ENCODE data around the gene SMR3A. TPM values are rescaled to one million over a fixed set of nuclear protein-coding genes. Genes with fewer than 3 reads are reported as not detected.

SMR3A gene
- total RNA-seq: not detected

GRCh38 chr4:70360460-70360859 lies at the start of gene SMR3A:
Gene SMR3A, plus strand, starts transcription at chr4:70360760. Its CDS starts 1,356 bp downstream, at chr4:70362116.
- ATAC-seq (no peak), DNase-seq (ENCODE audit: low spot score) (no peak)

- DNase-seq (ENCODE audit: low spot score): no peak
- ATAC-seq: no peak
These were observed 46.8 kb upstream of the SMR3A start for GRCh38 chr4:70313736-70314135.

GRCh38 chr4:70315928-70316327 lies 44.6 kb upstream of the SMR3A start:
- ATAC-seq (peak; percentile 44), DNase-seq (ENCODE audit: low spot score) (no peak)

- ATAC-seq: no peak
- no peak for DNase-seq (ENCODE audit: low spot score)
These were observed 34.5 kb upstream of the SMR3A start for GRCh38 chr4:70326052-70326451.

- DNase-seq (ENCODE audit: low spot score) (no peak), ATAC-seq (no peak)
These were observed 25.9 kb upstream of the SMR3A start, which contains the start of gene CABS1 for GRCh38 chr4:70334681-70335080. Gene CABS1, plus strand, starts transcription at chr4:70334981. Its CDS starts 59 bp downstream, at chr4:70335040.

- DNase-seq (ENCODE audit: low spot score) (no peak), ATAC-seq (no peak)
These were observed 24.5 kb upstream of the SMR3A start for GRCh38 chr4:70336043-70336442.

- DNase-seq (ENCODE audit: low spot score): no peak
- no peak for ATAC-seq
These were observed 22.6 kb upstream of the SMR3A start for GRCh38 chr4:70337886-70338420.

GRCh38 chr4:70356185-70356584 lies 4.4 kb upstream of the SMR3A start:
- ATAC-seq (no peak), DNase-seq (ENCODE audit: low spot score) (no peak)

GRCh38 chr4:70359115-70359661 lies 1.4 kb upstream of the SMR3A start:
- DNase-seq (ENCODE audit: low spot score) (no peak), ATAC-seq (no peak)

GRCh38 chr4:70364002-70364401 lies 3.4 kb downstream of the SMR3A start:
- ATAC-seq: no peak
- DNase-seq (ENCODE audit: low spot score): no peak

GRCh38 chr4:70365479-70365878 lies 4.9 kb downstream of the SMR3A start:
- no peak for ATAC-seq
- no peak for DNase-seq (ENCODE audit: low spot score)

GRCh38 chr4:70367813-70368212 lies 7.3 kb downstream of the SMR3A start:
- DNase-seq (ENCODE audit: low spot score): no peak
- ATAC-seq: no peak

- no peak for DNase-seq (ENCODE audit: low spot score)
- ATAC-seq: no peak
These were observed 11.4 kb downstream of the SMR3A start for GRCh38 chr4:70371987-70372386.

- no peak for DNase-seq (ENCODE audit: low spot score)
- ATAC-seq: no peak
These were observed 12.2 kb downstream of the SMR3A start for GRCh38 chr4:70372760-70373159.

- DNase-seq (ENCODE audit: low spot score) (no peak), ATAC-seq (no peak)
These were observed 20.0 kb downstream of the SMR3A start for GRCh38 chr4:70380578-70380977.

- no peak for ATAC-seq
These were observed 22.2 kb downstream of the SMR3A start, which contains the start of gene SMR3B for GRCh38 chr4:70382691-70383181. Gene SMR3B, plus strand, starts transcription at chr4:70383131. Its CDS starts 1,380 bp downstream, at chr4:70384511.

GRCh38 chr4:70392057-70392776 lies 31.7 kb downstream of the SMR3A start:
- DNase-seq (ENCODE audit: low spot score): no peak
- no peak for ATAC-seq

More at GRCh38 chr4:70382691-70383181, 22.2 kb downstream of the SMR3A start, which contains the start of gene SMR3B:
- no peak for DNase-seq (ENCODE audit: low spot score)

GRCh38 chr4:70397580-70397979 lies 37.0 kb downstream of the SMR3A start, which contains the start of gene OPRPN:
Gene OPRPN, plus strand, starts transcription at chr4:70397940. Its CDS starts 1,346 bp downstream, at chr4:70399286.
- peak; percentile 65 for ATAC-seq

GRCh38 chr4:70399319-70399718 lies 38.8 kb downstream of the SMR3A start:
- DNase-seq (ENCODE audit: low spot score): no peak
- peak; percentile 86 for ATAC-seq

More at GRCh38 chr4:70397580-70397979, 37.0 kb downstream of the SMR3A start, which contains the start of gene OPRPN:
- no peak for DNase-seq (ENCODE audit: low spot score)

- no peak for ATAC-seq
These were observed 42.2 kb downstream of the SMR3A start for GRCh38 chr4:70402762-70403161.

GRCh38 chr4:70405765-70406164 lies 45.2 kb downstream of the SMR3A start:
- no peak for ATAC-seq
- DNase-seq (ENCODE audit: low spot score): no peak

More at GRCh38 chr4:70402762-70403161, 42.2 kb downstream of the SMR3A start:
- no peak for DNase-seq (ENCODE audit: low spot score)

Data from left lobe of liver (tissue), 2 donors.